Ecto neural progenitor cell (in vitro differentiated cells): ENCODE results near the gene PUS7.
"Not testable (repeated sequence)": the region's sequence is repeated elsewhere in the genome, so short reads cannot be mapped to it uniquely, and the experiment has no call there.

Experiments used
- DNase-seq: peaks from one replicate; pipeline ENCODE4 v3.0.0-alpha.2; 2018; ENCODE audit warnings: low spot score

Gene PUS7

GRCh38 chr7:105497016-105497415 is 25.1 kb downstream of the PUS7 start:
- no peak for DNase-seq

GRCh38 chr7:105496521-105496920 is 25.6 kb downstream of the PUS7 start:
- DNase-seq, result no peak

- DNase-seq, result no peak
These were observed 28.2 kb downstream of the PUS7 start for GRCh38 chr7:105493923-105494315.

GRCh38 chr7:105493196-105493922 is 28.7 kb downstream of the PUS7 start:
- DNase-seq, result no peak

- DNase-seq, result no peak
These were observed 32.7 kb downstream of the PUS7 start for GRCh38 chr7:105489409-105489808.

GRCh38 chr7:105487579-105488571 is 34.2 kb downstream of the PUS7 start:
- DNase-seq, result no peak

GRCh38 chr7:105480931-105481330 is 41.1 kb downstream of the PUS7 start:
- no peak for DNase-seq

GRCh38 chr7:105478606-105479005 is 43.5 kb downstream of the PUS7 start:
- no peak for DNase-seq

GRCh38 chr7:105477908-105478307 is 44.2 kb downstream of the PUS7 start:
- DNase-seq, result no peak

- DNase-seq, result no peak
These were observed 48.0 kb downstream of the PUS7 start for GRCh38 chr7:105474045-105474444.

- DNase-seq, result no peak
These were observed 48.9 kb downstream of the PUS7 start for GRCh38 chr7:105473163-105473562.

- DNase-seq, result no peak
These were observed 51.2 kb downstream of the PUS7 start for GRCh38 chr7:105470846-105471245.

- DNase-seq, result no peak
These were observed 52.0 kb downstream of the PUS7 start for GRCh38 chr7:105470090-105470489.

- no peak for DNase-seq
These were observed 59.2 kb downstream of the PUS7 start for GRCh38 chr7:105462765-105463420.

- DNase-seq, result no peak
These were observed 60.6 kb downstream of the PUS7 start for GRCh38 chr7:105461518-105461917.

- no peak for DNase-seq
These were observed 64.3 kb downstream of the PUS7 start for GRCh38 chr7:105457619-105458225.

- DNase-seq, result no peak
These were observed 67.2 kb downstream of the PUS7 start for GRCh38 chr7:105454921-105455320.

- DNase-seq, result no peak
These were observed 67.8 kb downstream of the PUS7 start for GRCh38 chr7:105454095-105454747.

GRCh38 chr7:105452085-105452484 is 70.0 kb downstream of the PUS7 start:
- no peak for DNase-seq

GRCh38 chr7:105450870-105451269 is 71.2 kb downstream of the PUS7 start:
- not testable (repeated sequence) for DNase-seq

- no peak for DNase-seq
These were observed 71.8 kb downstream of the PUS7 start for GRCh38 chr7:105450177-105450861.
